Adipocyte (in vitro differentiated cells): ENCODE data around the gene METTL8.

ENCODE experiments used
- DNase-seq: peaks from one replicate; pipeline ENCODE4 v3.0.0-alpha.2; 2015; ENCODE audit warnings: low read depth
- H3K27me3 ChIP-seq: replicated peaks from 2 replicates; pipeline ENCODE4 v1.7.0; 2013; ENCODE audit warnings: mild to moderate bottlenecking, low read length, moderate library complexity; ENCODE audit not compliant: control insufficient read depth, insufficient read depth
- H3K36me3 ChIP-seq: 2 replicates; pipeline ENCODE4 v1.7.0; 2013; ENCODE audit warnings: low read length, mild to moderate bottlenecking, moderate library complexity; ENCODE audit not compliant: control insufficient read depth, insufficient read depth, severe bottlenecking
- H3K4me1 ChIP-seq: 2 replicates; pipeline ENCODE4 v1.7.0; 2013; ENCODE audit warnings: mild to moderate bottlenecking, low read length, moderate library complexity; ENCODE audit not compliant: control insufficient read depth, insufficient read depth
- H3K4me3 ChIP-seq: 2 replicates; pipeline ENCODE4 v1.7.0; 2013; ENCODE audit warnings: mild to moderate bottlenecking, low read length, moderate library complexity
- H3K9ac ChIP-seq: 2 replicates; pipeline ENCODE4 v1.7.0; 2013; ENCODE audit warnings: mild to moderate bottlenecking, low read length, moderate library complexity
- H3K9me3 ChIP-seq: 2 replicates; pipeline ENCODE4 v1.7.0; 2013; ENCODE audit warnings: mild to moderate bottlenecking, low read length, moderate library complexity; ENCODE audit not compliant: control insufficient read depth

Gene METTL8

GRCh38 chr2:171341394-171342066, 92.3 kb downstream of the METTL8 start:
- no peak overlapping the region for H3K4me3 ChIP-seq
- H3K36me3 ChIP-seq, result no peaks in the 10 kb centered on the region
- no peak for DNase-seq
- H3K9ac ChIP-seq, result no peak overlapping the region
- H3K27me3 ChIP-seq, result no peaks in the 10 kb centered on the region
- no peaks in the 10 kb centered on the region for H3K9me3 ChIP-seq
- no peaks in the 10 kb centered on the region for H3K4me1 ChIP-seq

- Histone ChIP-seq H3K9ac (no peak overlapping the region), H3K4me3 (no peak overlapping the region), H3K36me3 (no peaks in the 10 kb centered on the region), H3K4me1 (no peaks in the 10 kb centered on the region), H3K9me3 (no peaks in the 10 kb centered on the region), H3K27me3 (no peaks in the 10 kb centered on the region)
- DNase-seq, result no peak
Measured at GRCh38 chr2:171334946-171335345, 98.8 kb downstream of the METTL8 start.

GRCh38 chr2:171334171-171334570, 99.6 kb downstream of the METTL8 start:
- Histone ChIP-seq H3K9me3 (no peaks in the 10 kb centered on the region), H3K4me1 (no peaks in the 10 kb centered on the region), H3K9ac (no peak overlapping the region), H3K4me3 (no peak overlapping the region), H3K36me3 (no peaks in the 10 kb centered on the region), H3K27me3 (no peaks in the 10 kb centered on the region)
- DNase-seq, result no peak

- Histone ChIP-seq H3K36me3 (peaks cover 3% of the 10 kb centered on the region), H3K4me3 (no peak overlapping the region), H3K4me1 (no peaks in the 10 kb centered on the region), H3K9ac (no peak overlapping the region), H3K27me3 (no peaks in the 10 kb centered on the region), H3K9me3 (no peaks in the 10 kb centered on the region)
- DNase-seq, result no peak
Measured at GRCh38 chr2:171330155-171330956, 103.4 kb downstream of the METTL8 start.

GRCh38 chr2:171327043-171327496, 106.7 kb downstream of the METTL8 start:
- DNase-seq, result peak; percentile 26
- no peaks in the 10 kb centered on the region for H3K27me3 ChIP-seq
- no peak overlapping the region for H3K4me3 ChIP-seq
- H3K9me3 ChIP-seq, result no peaks in the 10 kb centered on the region
- peaks cover 17% of the 10 kb centered on the region for H3K36me3 ChIP-seq
- H3K4me1 ChIP-seq, result no peaks in the 10 kb centered on the region
- no peak overlapping the region for H3K9ac ChIP-seq

GRCh38 chr2:171325886-171326585, 107.8 kb downstream of the METTL8 start:
- H3K36me3 ChIP-seq, result peaks cover 23% of the 10 kb centered on the region
- no peaks in the 10 kb centered on the region for H3K9me3 ChIP-seq
- H3K27me3 ChIP-seq, result no peaks in the 10 kb centered on the region
- no peak overlapping the region for H3K4me3 ChIP-seq
- H3K9ac ChIP-seq, result no peak overlapping the region
- no peak for DNase-seq
- no peaks in the 10 kb centered on the region for H3K4me1 ChIP-seq

GRCh38 chr2:171323971-171324528, 109.7 kb downstream of the METTL8 start:
- Histone ChIP-seq H3K4me1 (no peaks in the 10 kb centered on the region), H3K4me3 (no peak overlapping the region), H3K27me3 (no peaks in the 10 kb centered on the region), H3K36me3 (peaks cover 29% of the 10 kb centered on the region), H3K9me3 (no peaks in the 10 kb centered on the region), H3K9ac (no peak overlapping the region)
- DNase-seq, result no peak

GRCh38 chr2:171322928-171323327, 110.9 kb downstream of the METTL8 start:
- peaks cover 28% of the 10 kb centered on the region for H3K36me3 ChIP-seq
- H3K9ac ChIP-seq, result no peak overlapping the region
- peaks cover 10% of the 10 kb centered on the region for H3K4me1 ChIP-seq
- H3K27me3 ChIP-seq, result no peaks in the 10 kb centered on the region
- no peak overlapping the region for H3K4me3 ChIP-seq
- no peak for DNase-seq
- H3K9me3 ChIP-seq, result no peaks in the 10 kb centered on the region

GRCh38 chr2:171320731-171321130, 113.1 kb downstream of the METTL8 start:
- Histone ChIP-seq H3K27me3 (no peaks in the 10 kb centered on the region), H3K4me3 (no peak overlapping the region), H3K36me3 (peaks cover 26% of the 10 kb centered on the region), H3K9ac (no peak overlapping the region), H3K4me1 (peaks cover 10% of the 10 kb centered on the region), H3K9me3 (no peaks in the 10 kb centered on the region)
- no peak for DNase-seq

GRCh38 chr2:171320208-171320621, 113.6 kb downstream of the METTL8 start:
- no peak for DNase-seq
- Histone ChIP-seq H3K36me3 (peaks cover 26% of the 10 kb centered on the region), H3K4me3 (no peak overlapping the region), H3K4me1 (peaks cover 10% of the 10 kb centered on the region), H3K9ac (no peak overlapping the region), H3K27me3 (no peaks in the 10 kb centered on the region), H3K9me3 (no peaks in the 10 kb centered on the region)
